IMR-90 (cell line): ENCODE measurements around the gene GSG1L. TPM values are rescaled to one million over a fixed set of nuclear protein-coding genes. Genes with fewer than 3 reads are reported as not detected.

Experiments
- ATAC-seq: fragments of 200-7000 bp; cut with Tn5 transposase; 2 replicates; pipeline ENCODE4 v1.9.1; 2020; ENCODE audit warnings: low read depth, mild to moderate bottlenecking, moderate library complexity
- BruUV-seq: library from RNA; stranded (reverse); fragments of 400-500 nt; replicated peaks from 2 replicates; lab custom pipeline; 2021; lab: Mats Ljungman, UMichigan
- CTCF ChIA-PET: fragments of 300-600 bp; formaldehyde crosslinking; extraction: SDS; loops from one replicate; lab custom pipeline; 2021; ENCODE audit warnings: antibody characterized with exemption; lab: Yijun Ruan, JAX
- POLR2A ChIA-PET: fragments of 300-600 bp; sonication (Branson Sonifier 250); formaldehyde crosslinking; loops from one replicate; lab custom pipeline; 2022; ENCODE audit warnings: antibody characterized with exemption; ENCODE audit not compliant: unreplicated experiment; lab: Charles Lee
- DNase-seq: peaks from one replicate; pipeline ENCODE4 v3.0.0; 2013
- H2AFZ ChIP-seq: replicated peaks from 2 replicates; pipeline ENCODE3; 2013; ENCODE audit warnings: low read length, mild to moderate bottlenecking; ENCODE audit not compliant: poor library complexity
- H2AK5ac ChIP-seq: 2 replicates; pipeline ENCODE4 v1.6.1; 2013; ENCODE audit warnings: low read depth, low read length, inconsistent platforms
- H2AK9ac ChIP-seq: replicated peaks from 2 replicates; pipeline ENCODE3; 2013; ENCODE audit warnings: mild to moderate bottlenecking, low read depth, low read length, moderate library complexity; ENCODE audit not compliant: poor library complexity
- H2BK120ac ChIP-seq: 2 replicates; pipeline ENCODE4 v1.6.1; 2013; ENCODE audit warnings: low read depth, low read length, inconsistent platforms
- H2BK15ac ChIP-seq: 3 replicates; pipeline ENCODE4 v1.6.1; 2013; ENCODE audit warnings: low read depth, low read length, inconsistent platforms
- H2BK20ac ChIP-seq: 2 replicates; pipeline ENCODE4 v1.6.1; 2013; ENCODE audit warnings: low read depth, mild to moderate bottlenecking, inconsistent platforms, low read length, moderate library complexity
- H2BK5ac ChIP-seq: 2 replicates; pipeline ENCODE4 v1.6.1; 2013; ENCODE audit warnings: mild to moderate bottlenecking, low read depth, low read length, inconsistent platforms; ENCODE audit not compliant: poor library complexity, severe bottlenecking
- H3K14ac ChIP-seq: replicated peaks from 2 replicates; pipeline ENCODE4 v1.6.1; 2013; ENCODE audit warnings: low read depth, low read length, inconsistent platforms
- H3K18ac ChIP-seq: 2 replicates; pipeline ENCODE4 v1.6.1; 2013; ENCODE audit warnings: low read depth, low read length, control low read depth
- H3K23ac ChIP-seq: 2 replicates; pipeline ENCODE4 v1.6.1; 2013; ENCODE audit warnings: low read depth, low read length, inconsistent platforms
- H3K27ac ChIP-seq: 2 replicates; pipeline ENCODE4 v1.5.1; 2013; ENCODE audit warnings: mild to moderate bottlenecking, control low read depth, low read length; ENCODE audit not compliant: insufficient read depth
- H3K27me3 ChIP-seq: 2 replicates; pipeline ENCODE4 v1.6.1; 2013; ENCODE audit warnings: low read length; ENCODE audit not compliant: control insufficient read depth, insufficient read depth
- H3K36me3 ChIP-seq: 2 replicates; pipeline ENCODE4 v1.6.1; 2013; ENCODE audit warnings: low read length, mixed read lengths; ENCODE audit not compliant: control insufficient read depth, insufficient read depth
- H3K4ac ChIP-seq: 2 replicates; pipeline ENCODE4 v1.6.1; 2013; ENCODE audit warnings: low read depth, low read length, inconsistent platforms
- H3K4me1 ChIP-seq: 2 replicates; pipeline ENCODE4 v1.6.1; 2013; ENCODE audit warnings: low read length, mixed read lengths; ENCODE audit not compliant: control insufficient read depth, insufficient read depth
- H3K4me2 ChIP-seq: 2 replicates; pipeline ENCODE4 v1.6.1; 2013; ENCODE audit warnings: low read depth, mild to moderate bottlenecking, control low read depth, low read length, moderate library complexity
- H3K4me3 ChIP-seq: 2 replicates; pipeline ENCODE4 v1.5.1; 2013; ENCODE audit warnings: low read depth, mild to moderate bottlenecking, control low read depth, low read length, moderate library complexity; ENCODE audit not compliant: insufficient read depth
- H3K56ac ChIP-seq: 2 replicates; pipeline ENCODE4 v1.6.1; 2013; ENCODE audit warnings: low read length, inconsistent platforms; ENCODE audit not compliant: insufficient read depth; ENCODE audit errors: extremely low read depth
- H3K79me1 ChIP-seq, 2 experiments: 2 replicates each; pipeline ENCODE4 v1.6.1; 2013; ENCODE audit warnings: low read length in 2 of 2, inconsistent platforms in 1 of 2, low read depth in 1 of 2
- H3K9ac ChIP-seq: 2 replicates; pipeline ENCODE4 v1.6.1; 2013; ENCODE audit warnings: low read depth, low read length, control low read depth
- H3K9me1 ChIP-seq: 2 replicates; pipeline ENCODE4 v1.6.1; 2013; ENCODE audit warnings: low read length, inconsistent platforms; ENCODE audit not compliant: insufficient read depth
- H3K9me3 ChIP-seq: 2 replicates; pipeline ENCODE4 v1.6.1; 2013; ENCODE audit warnings: low read length; ENCODE audit not compliant: control insufficient read depth, insufficient read depth
- H4K20me1 ChIP-seq: 2 replicates; pipeline ENCODE4 v1.6.1; 2013; ENCODE audit warnings: low read length, inconsistent platforms; ENCODE audit not compliant: insufficient read depth
- H4K5ac ChIP-seq: 2 replicates; pipeline ENCODE4 v1.6.1; 2013; ENCODE audit warnings: mild to moderate bottlenecking, low read depth, low read length, control low read depth
- H4K8ac ChIP-seq, 2 experiments: 2 replicates each; pipeline ENCODE4 v1.6.1; 2013; ENCODE audit warnings: low read depth in 2 of 2, low read length in 2 of 2, control low read depth in 1 of 2, inconsistent platforms in 1 of 2
- H4K91ac ChIP-seq: 2 replicates; pipeline ENCODE4 v1.6.1; 2013; ENCODE audit warnings: low read depth, low read length, inconsistent platforms; ENCODE audit not compliant: insufficient read depth
- BHLHE40 ChIP-seq: fragments of 150-350 bp; IDR thresholded peaks from 2 replicates; pipeline ENCODE4 v1.6.1; 2016; ENCODE audit warnings: mild to moderate bottlenecking, low read depth, low read length
- CTCF ChIP-seq: conservative IDR thresholded peaks from 2 replicates; pipeline ENCODE4 v1.5.1; 2012; ENCODE audit warnings: mild to moderate bottlenecking, low read depth, low read length, improper control_type of control experiment
- MAZ ChIP-seq: IDR thresholded peaks from 2 replicates; pipeline ENCODE4 v1.6.1; 2012; ENCODE audit warnings: low read depth, mild to moderate bottlenecking, low read length, improper control_type of control experiment, moderate library complexity, borderline replicate concordance
- POLR2A ChIP-seq: IDR thresholded peaks from 2 replicates; pipeline ENCODE4 v1.6.1; 2012; ENCODE audit warnings: mild to moderate bottlenecking, low read depth, low read length
- SMC3 ChIP-seq: fragments of 150-350 bp; IDR thresholded peaks from 2 replicates; pipeline ENCODE4 v1.6.1; 2016; ENCODE audit warnings: low read depth, mild to moderate bottlenecking, antibody characterized with exemption, low read length, moderate library complexity
- WGBS, 2 experiments: methylation state at CpG; one replicate each; pipeline versions ENCODE4 v1.1.5 to v1.1.7; 2013; ENCODE audit warnings: missing lambda C conversion rate in 2 of 2; ENCODE audit not compliant: insufficient read length in 1 of 2; ENCODE audit errors: extremely low coverage in 2 of 2; 5-methylcytosine and 5-hydroxymethylcytosine counted together
- dilution Hi-C: fragments of 300-500 bp; cut with HindIII; formaldehyde crosslinking; loops from one replicate; pipeline ENCODE4 v1.14.3; 2018; ENCODE audit warnings: low sequenced_read_pairs; ENCODE audit not compliant: unreplicated experiment
- in situ Hi-C: fragments of 300-500 bp; cut with MboI; formaldehyde crosslinking; loops from 3 replicates; pipeline ENCODE4 v1.14.3; 2019; ENCODE audit warnings: low sequenced_read_pairs, inconsistent platforms, mixed read lengths
- intact Hi-C: fragments of 100-400 bp; cut with micrococcal nuclease; formaldehyde crosslinking; loops from 2 replicates; pipeline ENCODE4 v1.10.0; 2022
- polyA plus RNA-seq, 3 experiments: library from polyadenylated mRNA; depleted of rRNA; stranded (reverse); fragments of >200 nt; gene quantifications; 2 replicates each; pipeline ENCODE4 v1.2.3, GENCODE V29; 2012; ENCODE audit warnings: low replicate concordance in 1 of 3
- total RNA-seq: library from RNA; depleted of rRNA; stranded (reverse); fragments of >200 nt; gene quantifications from 2 replicates; pipeline ENCODE4 v1.2.3, GENCODE V29; 2012

GSG1L gene
- total and polyA plus RNA-seq, 2 of the 4 experiments (the other 2 are of a cell fraction) = not detected

GRCh38 chr16:27840311-27841060, 223.0 kb downstream of the GSG1L start:
- WGBS, 2 experiments = 71% methylated on average over 10 of the region's 18 CpGs; no CpG with 5 or more reads in 1 of the 2 experiments
- Histone ChIP-seq H3K9ac (no peak overlapping the region), H3K4ac (no peak overlapping the region), H2BK120ac (no peak overlapping the region), H2AFZ (no peak overlapping the region), H4K91ac (no peak overlapping the region), H3K4me1 (no peaks in the 10 kb centered on the region), H3K23ac (no peak overlapping the region), H2AK5ac (no peak overlapping the region), H4K8ac (no peak overlapping the region), H3K4me3 (no peak overlapping the region), H3K18ac (no peak overlapping the region), H2BK20ac (no peak overlapping the region), H3K9me3 (no peaks in the 10 kb centered on the region), H3K14ac (no peak overlapping the region), H4K5ac (no peak overlapping the region), H2BK15ac (no peak overlapping the region), H3K27ac (no peak overlapping the region), H3K27me3 (peaks cover 9% of the 10 kb centered on the region), H2AK9ac (no peak overlapping the region), H3K36me3 (no peaks in the 10 kb centered on the region), H3K4me2 (no peak overlapping the region), H3K9me1 (no peaks in the 10 kb centered on the region), H2BK5ac (no peak overlapping the region), H3K79me1 (no peaks in the 10 kb centered on the region), H4K20me1 (no peaks in the 10 kb centered on the region), H3K56ac (no peak overlapping the region)
- in situ Hi-C loops (no loop called here), dilution Hi-C loops (no loop called here), intact Hi-C loops (no loop called here)
- ChIA-PET CTCF (no interaction called here), POLR2A (no interaction called here)
- TF ChIP-seq CTCF = no peak
- TF ChIP-seq POLR2A = no peak
- TF ChIP-seq BHLHE40 = no peak
- no peak for TF ChIP-seq MAZ
- TF ChIP-seq SMC3 = no peak
- no TSS peak for BruUV-seq
- ATAC-seq = no peak
- DNase-seq = no peak
